Dedifferentiated amniotic fluid mesenchymal stem cell (primary cell): Measurements from ENCODE around the gene ACTR6.
"Not testable (repeated sequence)": the region's sequence is repeated elsewhere in the genome, so short reads cannot be mapped to it uniquely, and the experiment has no call there.

Source experiments
- DNase-seq: peaks from one replicate; pipeline ENCODE4 v3.0.0-alpha.2; 2016; ENCODE audit errors: extremely low spot score

ACTR6 gene

DNA sequence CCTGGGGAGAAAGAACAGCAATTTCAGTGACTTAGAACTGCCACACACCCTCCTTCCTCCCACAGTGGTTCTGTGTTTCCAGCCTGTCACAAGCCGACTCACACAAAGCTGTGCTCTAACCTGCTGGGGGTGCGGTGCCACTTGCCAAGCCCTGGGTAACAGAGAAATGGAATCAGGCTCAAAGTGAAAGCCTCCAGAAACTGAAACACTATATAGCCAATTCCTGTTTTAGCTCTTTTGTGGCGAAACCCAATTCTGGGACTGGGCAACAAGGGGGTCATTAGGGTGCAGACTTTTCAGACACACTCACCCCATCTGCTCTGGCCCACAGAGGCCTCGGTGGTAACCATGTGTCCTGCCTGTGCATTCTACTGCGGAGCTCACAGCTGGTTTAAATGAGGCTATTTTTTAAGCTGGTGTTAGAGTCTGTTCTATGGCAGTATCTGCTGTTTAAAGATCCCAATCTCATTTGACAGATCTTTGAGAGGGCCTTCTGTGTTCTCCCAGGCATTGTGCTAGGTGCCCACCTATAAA lies 15.2 kb upstream of the ACTR6 start:
- DNase-seq = no peak

DNA sequence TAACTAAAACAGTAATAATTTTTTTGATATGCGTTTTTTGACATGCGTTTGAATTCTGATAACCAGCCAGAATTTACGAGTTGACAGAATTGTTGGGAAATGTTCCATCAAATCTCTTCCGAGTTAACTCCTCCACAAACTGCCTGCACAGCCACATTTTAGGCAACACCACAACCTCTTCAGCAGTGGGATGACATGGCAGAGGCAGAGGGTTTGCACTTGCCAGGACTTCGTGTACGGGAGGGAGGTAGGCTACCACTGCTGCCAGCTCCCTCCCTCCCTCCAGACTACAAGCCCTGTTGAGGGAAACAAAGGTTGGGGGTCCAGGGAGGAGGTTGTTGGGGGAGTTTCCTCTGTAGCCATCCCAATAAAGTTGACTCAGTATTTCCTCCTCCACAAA lies 14.5 kb upstream of the ACTR6 start:
- DNase-seq = no peak

DNA sequence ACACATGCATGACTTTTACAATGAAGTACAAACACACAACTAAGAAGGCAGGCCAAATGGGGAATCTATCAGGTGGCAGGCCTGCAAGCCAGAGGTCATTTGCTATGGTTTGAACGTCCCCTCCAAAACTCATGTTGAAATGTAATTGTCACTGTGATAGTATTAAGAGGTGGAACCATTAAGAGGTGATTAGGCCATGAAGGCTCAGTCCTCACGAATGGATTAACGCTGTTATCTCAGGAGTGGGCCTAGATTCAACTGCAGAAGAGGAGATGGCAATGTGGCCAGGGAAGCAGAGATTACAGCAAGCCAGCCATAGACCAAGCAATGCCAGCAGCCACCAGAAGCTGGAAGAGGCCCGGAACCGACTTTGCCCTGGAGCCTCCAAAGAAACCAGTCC lies 13.5 kb upstream of the ACTR6 start:
- DNase-seq = no peak

DNA sequence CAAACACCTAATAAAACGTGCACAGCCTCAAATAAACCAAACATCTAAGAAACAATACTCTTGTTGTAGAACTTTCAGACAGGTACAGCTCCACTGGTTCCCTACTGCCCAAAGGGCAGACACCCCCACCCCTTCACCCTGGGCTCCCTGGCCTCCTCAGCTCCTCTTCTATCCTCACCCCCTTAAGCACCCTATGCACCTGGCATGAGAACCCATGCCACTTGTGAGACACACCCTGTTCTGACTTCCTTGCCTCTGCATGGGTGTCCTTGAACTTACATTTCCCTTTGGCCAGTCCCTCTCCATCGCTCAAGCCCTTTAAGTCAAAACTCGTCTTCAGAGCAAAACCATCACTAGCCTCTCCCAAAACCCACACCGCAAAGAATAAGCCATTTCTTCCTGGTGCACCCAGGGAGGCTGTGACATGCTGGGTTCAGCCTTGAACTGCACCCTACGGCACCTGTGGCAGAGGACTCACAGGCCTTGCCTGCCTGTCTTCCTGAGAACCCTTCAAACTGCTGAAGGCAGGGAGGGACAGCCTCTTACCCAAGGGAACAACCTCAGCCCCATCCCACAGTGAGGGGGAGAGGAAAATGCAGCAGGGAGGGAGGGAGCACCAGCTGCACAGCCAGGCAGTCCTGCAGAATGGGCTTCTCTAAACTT lies 12.6 kb upstream of the ACTR6 start:
- DNase-seq = no peak

DNA sequence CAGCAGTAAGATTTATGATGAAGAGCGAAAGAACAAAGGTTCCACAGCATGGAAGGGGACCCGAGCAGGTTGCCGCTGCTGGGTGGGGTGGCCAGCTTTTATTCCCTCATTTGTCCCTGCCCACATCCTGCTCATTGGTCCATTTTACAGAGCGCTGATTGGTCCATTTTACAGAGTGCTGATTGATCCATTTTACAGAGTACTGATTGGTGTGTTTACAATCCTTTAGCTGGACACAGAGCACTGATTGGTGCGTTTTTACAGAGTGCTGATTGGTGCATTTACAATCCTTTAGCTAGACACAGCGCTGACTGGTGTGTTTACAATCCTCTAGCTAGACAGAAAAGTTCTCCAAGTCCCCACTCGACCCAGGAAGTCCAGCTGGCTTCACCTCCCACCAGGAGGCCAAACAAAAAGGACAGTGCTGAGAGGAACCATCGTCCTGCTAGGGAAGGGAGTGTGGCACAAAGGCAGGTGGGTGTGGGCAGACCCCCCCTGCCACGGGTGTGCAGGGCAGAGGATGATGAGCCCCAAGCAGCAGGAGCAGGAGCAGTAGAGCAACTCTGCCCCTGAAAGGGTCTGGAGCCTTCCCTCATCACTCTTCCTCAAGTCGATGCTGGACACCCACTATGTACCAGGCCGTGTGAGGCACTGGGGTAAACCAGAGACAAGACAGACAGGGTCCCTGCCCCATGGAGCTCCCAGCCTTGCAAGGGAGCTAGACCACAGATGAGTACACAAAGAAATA lies 11.6 kb upstream of the ACTR6 start:
- not testable (repeated sequence) for DNase-seq

DNA sequence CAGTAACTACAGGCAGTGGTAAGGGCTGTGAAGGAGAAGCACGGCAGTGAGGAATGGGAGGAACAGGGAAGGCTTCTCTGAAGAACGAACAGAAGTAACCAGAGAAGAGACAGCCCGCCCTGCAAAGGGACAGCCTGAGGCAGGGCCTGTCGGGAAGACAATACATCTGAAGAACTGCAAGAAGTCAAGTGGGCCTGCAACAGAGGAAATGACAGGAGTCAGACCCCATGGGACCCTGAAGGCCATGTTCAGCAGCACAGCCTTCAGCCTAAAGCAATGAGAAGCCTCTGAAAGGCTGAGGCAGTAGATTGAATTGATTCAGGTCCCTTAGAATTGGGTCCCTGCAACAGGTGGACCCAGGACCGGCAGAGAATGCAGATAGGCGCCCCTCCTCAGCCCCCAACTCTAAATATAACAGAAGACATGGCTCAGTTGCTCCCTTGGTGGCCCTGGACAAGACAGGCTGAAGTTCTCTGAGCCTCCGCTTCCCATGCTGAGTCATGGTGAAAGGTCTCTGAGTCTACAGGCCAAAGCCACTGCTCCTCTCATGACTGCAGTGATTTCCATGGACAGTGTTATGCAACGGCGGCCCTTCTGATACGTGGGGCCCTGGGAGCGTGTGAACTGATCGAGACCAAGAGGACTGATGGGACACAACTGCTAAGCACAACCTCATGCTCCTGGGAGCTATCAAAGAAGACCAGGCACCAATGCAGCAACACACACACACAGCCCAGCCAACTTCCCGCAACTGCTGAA lies 10.8 kb upstream of the ACTR6 start:
- DNase-seq = no peak

DNA sequence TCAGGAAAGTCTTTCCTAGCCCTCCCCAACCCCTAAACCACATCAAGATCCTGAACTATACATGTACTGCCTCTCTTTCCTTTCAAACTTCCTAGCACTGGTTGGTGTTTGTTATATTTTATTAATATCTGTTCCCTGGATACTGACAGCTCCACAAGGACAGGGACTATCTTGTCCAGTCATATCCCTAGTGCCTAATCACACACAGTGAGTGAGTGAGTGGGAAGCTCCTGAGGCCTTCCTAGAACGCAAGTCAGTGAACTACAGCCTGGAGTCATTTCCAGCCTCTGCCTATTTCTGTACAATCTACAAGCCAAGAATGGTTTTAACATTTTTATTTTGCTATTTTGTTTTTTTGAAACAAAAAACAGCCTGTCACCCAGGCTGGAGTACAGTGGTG lies 7.5 kb upstream of the ACTR6 start:
- no peak for DNase-seq

DNA sequence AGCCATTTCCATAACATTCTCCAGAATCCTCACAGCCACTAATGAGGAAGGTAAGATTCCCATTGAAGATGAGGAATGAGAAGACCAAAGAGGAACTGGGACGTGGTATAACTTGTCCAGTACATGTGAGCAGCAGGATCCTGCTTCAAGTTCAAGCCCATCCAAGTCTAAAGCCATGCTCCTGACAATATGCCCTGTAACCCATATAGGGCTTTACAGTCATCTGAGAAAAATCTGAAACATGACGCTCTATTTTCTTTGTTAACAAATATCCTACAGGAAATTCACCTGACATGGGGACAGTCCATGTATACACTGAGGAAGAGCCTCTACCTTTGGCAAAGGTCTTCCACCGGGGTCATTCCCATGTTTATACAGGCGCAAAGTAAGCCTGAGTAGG lies 3.1 kb upstream of the ACTR6 start:
- DNase-seq = no peak

DNA sequence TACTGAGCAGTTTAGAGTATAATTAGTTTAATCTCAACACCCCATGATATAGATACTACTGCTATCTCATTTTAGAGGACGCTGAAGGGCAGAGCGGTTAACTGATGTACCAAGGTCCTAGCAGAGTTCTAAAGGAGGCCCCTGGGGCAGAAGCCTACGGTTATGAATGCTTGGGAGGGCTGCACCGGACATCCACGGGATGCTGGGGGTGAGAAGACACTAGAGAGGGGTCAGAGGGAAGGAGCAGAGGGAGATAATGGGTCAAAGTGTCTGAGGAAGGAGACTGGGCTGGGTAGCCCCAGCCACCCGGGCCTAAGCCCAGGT lies 1.6 kb upstream of the ACTR6 start:
- no peak for DNase-seq

DNA sequence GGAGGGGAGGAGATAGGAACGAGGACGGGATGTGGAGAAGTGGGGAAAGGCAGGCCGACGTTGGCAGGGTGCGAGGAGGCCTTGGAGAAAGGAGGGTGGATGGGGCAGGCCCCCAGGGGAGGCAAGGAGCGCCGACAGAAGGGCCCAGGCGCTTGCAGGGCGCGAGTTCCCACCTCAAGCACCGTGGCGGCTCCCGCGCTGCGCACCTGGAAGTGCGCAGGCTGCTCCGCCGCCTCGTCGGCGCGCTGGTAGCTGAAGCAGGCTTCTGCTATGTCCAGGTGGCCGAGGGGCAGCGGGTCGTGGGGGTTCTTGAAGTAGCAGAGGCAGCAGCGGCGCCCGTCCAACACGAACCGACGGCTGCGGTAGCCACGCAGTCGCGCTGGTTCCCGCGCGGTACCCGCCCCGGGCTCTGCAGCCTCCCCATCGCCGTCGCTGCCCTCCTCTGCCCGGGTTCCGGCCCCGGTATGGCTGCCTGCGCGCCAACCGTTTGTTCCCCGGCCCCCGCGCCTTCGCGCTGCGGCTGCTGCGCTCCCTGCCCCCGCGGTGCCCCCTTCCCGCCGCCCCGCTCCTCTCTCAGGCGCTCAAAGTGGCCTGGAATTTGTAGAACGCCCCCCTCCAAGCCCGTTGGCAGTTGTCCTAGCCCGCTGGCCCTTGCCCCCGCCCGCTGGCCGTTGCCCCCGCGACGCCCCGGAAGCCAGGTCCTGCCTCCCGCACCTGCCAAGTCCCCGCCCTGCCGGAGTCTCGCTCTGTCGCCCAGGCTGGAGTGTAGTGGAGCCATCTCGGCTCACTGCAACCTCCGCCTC lies 1.1 kb upstream of the ACTR6 start:
- no peak for DNase-seq

DNA sequence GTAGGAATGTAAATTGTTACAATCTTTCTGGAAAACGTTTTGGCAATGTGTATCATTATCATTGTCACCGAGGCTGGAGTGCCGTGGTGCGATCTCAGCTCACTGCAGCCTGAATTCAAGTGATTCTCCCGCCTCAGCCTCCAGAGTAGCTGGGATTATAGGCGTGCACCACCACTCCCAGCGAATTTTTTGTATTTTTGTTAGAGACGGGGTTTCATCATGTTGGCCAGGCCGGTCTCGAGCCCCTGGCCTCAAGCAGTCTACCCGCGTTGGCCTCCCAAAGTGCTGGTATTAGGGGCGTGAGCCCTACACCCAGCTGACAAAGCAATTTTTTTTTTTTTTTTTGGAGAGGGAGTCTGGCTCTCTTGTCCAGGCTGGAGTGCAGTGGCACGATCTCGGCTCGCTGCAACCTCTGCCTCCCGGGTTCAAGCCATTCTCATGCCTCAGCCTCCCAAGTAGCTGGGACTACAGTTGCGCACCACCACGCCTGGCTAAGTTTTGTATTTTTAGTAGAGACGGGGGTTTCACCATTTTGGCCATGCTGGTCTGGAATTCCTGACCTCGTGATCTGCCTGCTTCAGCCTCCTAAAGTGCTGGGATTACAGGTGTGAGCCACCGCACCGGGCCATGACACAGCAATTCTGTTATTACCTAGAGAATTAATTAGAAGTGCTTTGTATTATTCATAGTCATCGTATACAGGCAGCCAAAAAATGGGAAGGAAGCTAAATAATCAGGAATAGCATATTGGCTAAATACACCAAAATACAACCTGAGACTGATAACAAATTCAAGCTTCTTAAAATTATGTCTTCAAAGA lies 1.2 kb downstream of the ACTR6 start:
- DNase-seq = no peak

DNA sequence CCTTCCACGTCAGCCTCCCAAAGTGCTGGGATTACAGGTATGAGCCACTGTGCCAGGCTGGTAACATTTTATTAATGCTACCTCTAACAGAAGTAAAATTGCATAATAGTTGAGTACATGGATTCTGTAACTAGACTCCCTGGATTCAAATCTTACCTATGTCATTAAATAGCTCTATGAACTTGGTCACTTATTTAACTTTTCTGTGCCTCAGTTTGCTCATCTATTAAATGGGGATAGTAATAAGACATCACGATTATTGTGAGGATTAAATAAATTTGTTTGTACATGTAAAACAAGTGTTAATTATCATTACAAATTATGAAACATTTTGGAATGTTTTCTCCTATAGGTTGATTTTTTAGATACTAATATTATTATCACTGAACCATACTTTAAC lies 6.7 kb downstream of the ACTR6 start:
- no peak for DNase-seq

DNA sequence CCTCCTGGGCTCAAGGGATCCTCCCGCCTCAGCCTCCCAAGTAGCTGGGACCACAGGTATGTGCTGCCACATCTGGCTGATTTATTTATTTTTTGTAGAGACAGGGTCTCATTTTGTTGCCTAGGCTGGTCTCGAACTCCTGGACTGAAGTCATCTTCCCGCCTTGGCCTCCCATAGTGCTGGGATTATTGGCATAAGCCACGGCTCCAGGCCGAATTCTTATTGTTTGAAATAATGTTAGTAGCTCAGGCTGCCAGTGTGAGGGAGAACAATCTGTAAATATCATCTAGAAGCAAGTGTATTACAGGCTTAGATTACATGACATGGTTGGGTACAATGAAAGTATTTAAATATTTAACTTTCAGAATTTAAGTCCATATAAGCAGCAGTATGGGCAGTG lies 8.2 kb downstream of the ACTR6 start:
- no peak for DNase-seq

DNA sequence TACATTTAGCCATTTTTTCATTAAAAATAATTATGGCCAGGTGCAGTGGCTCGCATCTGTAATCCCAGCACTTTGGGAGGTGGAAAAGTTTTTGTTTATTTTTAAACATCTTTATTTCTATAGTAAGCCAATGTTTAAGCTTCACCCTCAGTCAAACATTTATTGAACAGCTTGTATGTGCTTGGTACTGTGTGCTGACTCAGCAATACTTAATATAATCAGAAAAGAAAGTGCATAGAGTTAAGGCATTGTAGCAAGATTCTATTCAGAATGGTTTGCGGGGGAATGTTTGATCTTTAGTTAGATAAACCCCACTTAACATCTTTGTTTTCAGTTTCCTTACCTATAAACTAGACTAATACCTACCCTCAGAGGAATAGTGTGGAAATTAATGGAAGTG lies 11.1 kb downstream of the ACTR6 start:
- no peak for DNase-seq

DNA sequence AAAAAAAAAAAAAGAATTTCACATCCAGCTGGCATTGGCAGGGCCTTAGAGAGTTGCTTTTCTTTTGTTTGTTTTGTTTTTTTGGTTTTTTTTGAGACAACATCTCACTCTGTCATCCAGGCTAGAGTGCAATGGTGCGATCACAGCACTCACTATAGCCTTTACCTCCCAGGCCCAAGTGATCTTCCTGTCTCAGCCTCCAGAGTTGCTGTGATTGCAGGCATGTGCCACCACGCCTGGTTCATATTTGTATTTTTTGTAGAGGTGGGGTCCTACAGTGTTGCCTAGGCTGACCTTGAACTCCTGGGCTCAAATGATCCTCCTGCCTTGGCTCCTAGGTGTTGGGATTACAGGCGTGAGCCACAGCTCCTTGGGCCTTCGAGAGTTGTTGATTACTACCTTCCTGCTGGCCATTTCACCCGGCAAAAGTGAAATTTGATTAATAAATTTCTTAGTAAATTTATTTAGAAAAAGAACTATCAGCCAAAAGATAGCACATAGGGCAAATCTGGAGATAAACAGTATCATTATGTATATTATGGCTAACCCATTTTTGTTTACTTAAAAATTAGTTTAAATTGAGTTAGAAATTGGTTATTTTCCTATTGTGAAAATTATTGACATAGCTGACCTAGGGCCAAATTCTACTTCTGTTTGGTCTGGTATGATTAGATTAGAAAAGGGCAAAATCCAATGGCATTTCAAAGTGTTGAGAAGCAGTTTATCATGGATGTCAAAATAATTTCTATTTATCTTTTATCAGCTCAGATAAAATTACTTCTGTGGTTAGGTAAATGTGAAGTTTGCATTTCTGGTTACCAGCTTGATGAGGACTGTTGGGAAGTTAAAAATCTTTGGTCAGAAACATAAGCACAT lies 12.6 kb downstream of the ACTR6 start:
- no peak for DNase-seq

DNA sequence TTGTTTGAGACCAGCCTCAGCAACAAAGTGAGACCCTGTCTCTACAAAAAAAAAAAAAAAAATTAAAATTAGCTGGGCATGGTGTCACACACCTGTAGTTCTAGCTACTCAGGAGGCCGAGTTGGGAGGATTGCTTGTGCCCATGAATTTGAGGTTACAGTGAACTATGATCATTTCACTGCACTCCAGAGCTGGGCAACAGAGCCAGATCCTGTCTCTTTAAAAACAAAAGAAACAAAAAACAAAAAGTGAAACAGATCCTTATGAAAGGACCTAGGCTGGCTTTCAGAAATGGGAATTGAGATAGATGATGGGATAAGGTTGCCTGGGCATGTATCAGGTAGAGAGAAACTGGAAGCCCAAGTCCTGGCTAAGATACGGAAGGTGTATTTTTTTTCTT lies 13.9 kb downstream of the ACTR6 start:
- no peak for DNase-seq

DNA sequence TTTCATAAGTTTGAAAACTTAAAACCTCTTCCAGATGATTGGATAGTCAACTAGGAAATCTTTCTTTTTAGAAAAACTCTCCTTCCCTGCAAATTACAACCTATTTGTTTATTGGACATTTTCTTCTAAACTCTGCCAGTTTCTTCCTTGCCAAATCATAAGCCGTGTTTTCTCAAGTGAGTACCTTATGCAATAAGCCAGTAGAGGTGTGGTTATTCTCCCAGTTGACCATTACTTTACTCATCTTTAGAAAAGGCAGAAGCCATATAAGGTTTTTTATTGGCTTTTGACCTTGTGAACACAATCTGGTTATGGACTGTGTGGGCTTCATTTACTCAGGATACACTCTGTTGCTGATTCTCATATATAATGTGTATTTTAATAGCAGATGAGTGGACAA lies 14.6 kb downstream of the ACTR6 start:
- DNase-seq = no peak

DNA sequence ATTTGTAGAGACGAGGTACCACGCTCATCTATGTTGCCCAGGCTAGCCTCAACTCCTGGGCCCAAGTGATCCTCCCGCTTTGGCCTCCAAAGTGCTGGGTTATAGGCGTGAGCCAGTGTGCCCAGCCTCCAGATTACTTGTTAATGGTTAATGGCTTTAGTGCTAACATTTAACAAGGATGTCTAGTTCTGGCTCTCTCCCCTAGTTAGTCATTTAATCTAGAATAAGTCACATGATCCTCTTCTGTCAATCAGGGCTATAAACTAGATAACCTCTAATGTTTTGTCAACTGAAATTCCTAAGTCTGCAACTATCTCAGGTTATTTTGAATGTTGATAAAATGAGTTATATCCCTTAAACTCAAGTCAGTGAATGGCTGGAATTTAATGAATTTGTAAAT lies 15.7 kb downstream of the ACTR6 start:
- DNase-seq = no peak

DNA sequence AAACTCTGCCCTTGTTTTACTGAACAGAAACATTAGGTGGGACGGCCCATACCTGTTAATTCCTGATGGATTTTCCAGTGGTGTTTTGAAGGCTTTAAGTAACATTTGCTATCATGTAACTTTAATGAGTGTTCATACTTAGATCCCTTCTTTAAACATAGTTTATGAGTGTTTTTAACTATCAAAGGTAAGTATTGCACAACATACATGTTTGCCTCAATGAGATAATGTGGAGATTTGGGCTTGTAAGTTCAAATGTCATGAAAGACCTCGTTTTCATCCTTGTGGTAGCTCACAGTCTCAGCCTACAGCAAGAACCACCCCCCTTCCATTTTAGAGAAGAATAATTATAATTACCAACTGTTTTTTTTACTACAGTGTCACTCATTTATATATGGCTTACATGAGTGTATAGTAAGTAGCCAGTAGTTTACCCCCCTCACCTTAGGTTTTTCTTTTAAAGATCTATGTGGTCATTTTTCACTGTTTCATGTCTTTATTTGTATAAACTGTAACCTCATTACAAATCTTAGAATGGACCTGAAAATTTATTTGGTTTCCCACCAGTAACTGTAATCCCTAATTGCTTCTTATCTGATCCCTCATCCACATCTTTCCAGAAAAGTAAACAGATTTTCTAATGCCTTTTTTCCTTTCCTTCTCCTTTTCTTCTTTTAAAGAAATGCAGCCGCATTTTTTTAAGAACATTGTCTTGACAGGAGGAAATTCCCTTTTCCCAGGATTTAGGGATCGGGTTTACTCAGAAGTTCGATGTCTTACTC lies 18.9 kb downstream of the ACTR6 start:
- DNase-seq = no peak
